Measurements from ENCODE around the gene TMEM131.
"Not testable (repeated sequence)": the region's sequence is repeated elsewhere in the genome, so short reads cannot be mapped to it uniquely, and the experiment has no call there.

TMEM131 gene

DNA sequence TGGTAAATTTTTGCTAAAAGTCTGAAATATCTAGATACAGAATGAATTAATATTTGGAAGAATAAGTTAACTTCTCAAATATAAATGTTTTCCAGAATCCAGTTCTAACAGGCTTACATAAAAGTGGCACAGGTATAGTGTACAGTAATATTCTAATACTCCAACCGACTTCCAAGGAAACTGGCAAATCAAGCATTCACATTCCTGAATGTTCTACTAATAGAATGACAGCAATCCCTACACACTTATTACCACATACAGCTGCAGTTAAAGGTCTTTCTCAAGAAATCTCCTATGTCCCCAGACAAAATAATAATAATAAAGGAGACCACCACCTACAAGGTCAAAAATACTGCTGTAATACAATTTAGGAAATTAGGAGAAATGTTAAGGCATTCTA is 31.9 kb downstream of the TMEM131 start:
- no peak for TF ChIP-seq ZFX (IDR thresholded peaks at IDR 0.05)
- TF ChIP-seq, protein P1, sequence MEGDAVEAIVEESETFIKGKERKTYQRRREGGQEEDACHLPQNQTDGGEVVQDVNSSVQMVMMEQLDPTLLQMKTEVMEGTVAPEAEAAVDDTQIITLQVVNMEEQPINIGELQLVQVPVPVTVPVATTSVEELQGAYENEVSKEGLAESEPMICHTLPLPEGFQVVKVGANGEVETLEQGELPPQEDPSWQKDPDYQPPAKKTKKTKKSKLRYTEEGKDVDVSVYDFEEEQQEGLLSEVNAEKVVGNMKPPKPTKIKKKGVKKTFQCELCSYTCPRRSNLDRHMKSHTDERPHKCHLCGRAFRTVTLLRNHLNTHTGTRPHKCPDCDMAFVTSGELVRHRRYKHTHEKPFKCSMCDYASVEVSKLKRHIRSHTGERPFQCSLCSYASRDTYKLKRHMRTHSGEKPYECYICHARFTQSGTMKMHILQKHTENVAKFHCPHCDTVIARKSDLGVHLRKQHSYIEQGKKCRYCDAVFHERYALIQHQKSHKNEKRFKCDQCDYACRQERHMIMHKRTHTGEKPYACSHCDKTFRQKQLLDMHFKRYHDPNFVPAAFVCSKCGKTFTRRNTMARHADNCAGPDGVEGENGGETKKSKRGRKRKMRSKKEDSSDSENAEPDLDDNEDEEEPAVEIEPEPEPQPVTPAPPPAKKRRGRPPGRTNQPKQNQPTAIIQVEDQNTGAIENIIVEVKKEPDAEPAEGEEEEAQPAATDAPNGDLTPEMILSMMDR (conservative IDR thresholded peaks at IDR 0.05): no peak

DNA sequence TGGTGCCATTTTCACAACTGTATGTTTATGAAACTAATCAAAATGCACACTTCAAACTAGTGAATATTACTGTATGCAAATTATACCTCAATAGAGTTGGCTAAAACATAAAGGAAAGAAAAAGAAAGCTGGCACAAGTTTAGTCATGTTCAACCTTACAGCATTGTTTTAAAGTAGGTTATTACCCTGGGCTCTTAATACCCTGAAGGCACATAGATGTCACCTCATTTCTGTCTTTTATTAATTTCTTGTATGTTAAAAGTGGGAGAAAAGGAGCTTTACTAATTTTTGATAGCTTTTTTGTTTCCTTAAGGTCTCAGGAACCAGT is 32.7 kb downstream of the TMEM131 start:
- no peak overlapping the region for H3K27ac ChIP-seq
- TF ChIP-seq ZFX (IDR thresholded peaks at IDR 0.05): no peak
- TF ChIP-seq, protein P1 (conservative IDR thresholded peaks at IDR 0.05): no peak

More for the DNA sequence above, 31.9 kb downstream of the TMEM131 start:
- H3K27ac ChIP-seq: no peak overlapping the region

GRCh38 chr2:97961534-97961933 is 34.2 kb downstream of the TMEM131 start:
- TF ChIP-seq, protein P1 (conservative IDR thresholded peaks at IDR 0.05): no peak
- TF ChIP-seq ZFX (IDR thresholded peaks at IDR 0.05): no peak
- H3K27ac ChIP-seq: no peak overlapping the region

GRCh38 chr2:97958184-97958583 is 37.6 kb downstream of the TMEM131 start:
- TF ChIP-seq ZFX (IDR thresholded peaks at IDR 0.05): no peak
- TF ChIP-seq, protein P1 (conservative IDR thresholded peaks at IDR 0.05): no peak
- no peak overlapping the region for H3K27ac ChIP-seq

GRCh38 chr2:97957432-97958183 is 38.1 kb downstream of the TMEM131 start:
- TF ChIP-seq ZFX (IDR thresholded peaks at IDR 0.05): no peak
- TF ChIP-seq, protein P1 (conservative IDR thresholded peaks at IDR 0.05): no peak
- no peak overlapping the region for H3K27ac ChIP-seq

DNA sequence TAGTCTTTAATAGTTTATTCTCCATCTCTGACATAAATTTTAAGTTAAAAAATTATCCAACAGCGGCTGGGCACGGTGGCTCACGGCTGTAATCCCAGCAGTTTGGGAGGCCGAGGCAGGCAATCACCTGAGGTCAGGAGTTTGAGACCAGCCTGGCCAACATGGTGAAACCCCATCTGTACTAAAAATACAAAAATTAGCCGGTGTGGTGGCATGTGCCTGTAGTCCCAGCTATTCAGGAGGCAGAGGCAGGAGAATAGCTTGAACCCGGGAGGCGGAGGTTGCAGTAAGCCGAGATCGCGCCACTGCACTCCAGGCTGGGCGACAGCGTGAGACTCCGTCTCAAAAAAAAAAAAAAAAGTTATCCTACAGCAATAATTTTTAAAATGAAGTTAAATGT is 39.0 kb downstream of the TMEM131 start:
- H3K27ac ChIP-seq: not testable (repeated sequence)

- no peak overlapping the region for H3K27ac ChIP-seq
- no peak for TF ChIP-seq ZFX (IDR thresholded peaks at IDR 0.05)
- TF ChIP-seq, protein P1 (conservative IDR thresholded peaks at IDR 0.05): no peak
These were observed 41.9 kb downstream of the TMEM131 start for GRCh38 chr2:97953853-97954252.

- TF ChIP-seq ZFX (IDR thresholded peaks at IDR 0.05): no peak
- TF ChIP-seq, protein P1 (conservative IDR thresholded peaks at IDR 0.05): no peak
- no peak overlapping the region for H3K27ac ChIP-seq
These were observed 43.4 kb downstream of the TMEM131 start for GRCh38 chr2:97952357-97952756.
